ENCODE data around the gene ARCN1. TPM values are rescaled to one million over a fixed set of nuclear protein-coding genes. Genes with fewer than 3 reads are reported as not detected.

Gene ARCN1
- polyA plus RNA-seq, 3 donors, result 152 to 180 (median 176) TPM

DNA sequence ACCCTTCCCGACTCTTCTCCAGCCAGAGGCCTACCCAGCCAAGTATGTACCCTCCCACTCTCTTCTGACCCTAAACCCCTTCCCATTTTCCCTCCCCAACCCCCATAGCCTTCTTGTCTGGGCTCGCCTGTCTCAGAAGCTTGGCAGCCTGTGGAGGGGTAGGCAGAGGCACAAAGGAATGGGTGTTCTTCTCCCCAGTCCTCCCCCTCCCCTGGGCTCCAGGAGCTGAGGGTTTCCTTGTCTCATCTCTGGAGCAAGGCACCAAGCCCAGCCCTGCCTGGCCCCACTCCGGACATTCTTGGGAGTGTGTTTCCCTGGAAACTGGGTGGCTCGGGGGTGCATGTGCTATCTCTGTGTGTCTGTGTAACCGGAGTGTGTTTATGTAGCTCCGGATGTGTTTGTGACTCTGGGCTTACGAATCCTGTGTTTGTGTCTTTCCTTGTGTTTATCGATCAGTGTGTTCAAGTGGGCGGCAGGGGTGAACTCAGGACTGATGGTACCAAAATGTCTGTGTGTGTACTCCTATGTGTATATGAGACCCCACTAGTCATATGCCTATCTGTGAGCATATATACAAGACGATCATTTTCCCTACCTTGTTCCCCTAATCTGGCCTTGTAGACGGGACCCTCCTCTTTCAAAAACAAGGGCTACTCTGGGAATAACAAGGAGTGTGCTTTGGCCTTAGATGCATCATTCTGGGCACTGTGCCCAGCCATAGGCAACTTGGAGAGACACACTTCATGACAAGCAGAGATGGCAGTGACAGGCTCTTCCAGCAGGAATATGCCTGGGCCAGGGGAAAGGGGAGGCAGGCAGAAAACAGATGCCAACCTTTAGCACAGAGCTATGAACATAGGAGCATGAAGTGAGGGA lies 46.1 kb downstream of the ARCN1 start:
- no peak for DNase-seq

GRCh38 chr11:118618991-118619375 lies 46.8 kb downstream of the ARCN1 start:
- DNase-seq, result no peak

DNA sequence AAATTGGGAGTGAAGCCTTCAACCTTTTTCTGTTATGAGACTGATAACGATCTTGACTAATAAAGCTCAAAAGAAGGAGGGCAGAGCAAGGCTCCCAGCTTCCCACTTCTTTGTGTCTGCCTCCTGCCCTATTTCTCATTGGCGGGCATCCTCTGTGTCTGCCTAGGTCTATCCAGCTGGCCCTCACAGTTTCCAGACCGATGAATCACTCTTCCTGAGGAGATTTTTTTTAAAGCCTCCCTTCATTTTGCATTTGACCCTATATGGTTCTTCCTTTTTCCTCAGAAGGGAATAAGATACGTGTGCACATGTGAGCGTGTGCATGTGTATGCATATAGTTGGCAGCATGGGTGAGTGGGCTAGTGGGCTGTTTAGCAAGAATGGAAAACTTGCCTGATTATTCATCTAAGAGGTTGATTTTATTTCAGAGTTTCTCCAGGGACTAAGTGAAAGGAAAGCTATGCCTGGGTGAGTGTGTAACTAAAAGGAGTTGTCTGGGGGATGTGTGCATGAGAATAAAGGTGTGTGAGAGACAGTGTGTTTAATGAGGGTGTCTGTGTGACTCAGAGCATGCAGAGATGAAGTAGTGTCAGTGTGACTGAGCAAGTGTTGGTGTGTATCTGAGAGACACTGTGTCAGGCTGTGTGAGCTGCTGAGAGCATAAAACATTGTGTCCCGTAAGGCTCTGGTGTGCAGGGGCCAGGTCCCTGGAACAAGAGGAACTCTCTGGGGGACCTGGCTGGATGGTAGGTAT lies 47.4 kb downstream of the ARCN1 start:
- no peak for DNase-seq

GRCh38 chr11:118620529-118621070 lies 48.4 kb downstream of the ARCN1 start:
- DNase-seq, result no peak

GRCh38 chr11:118621071-118621783 lies 49.0 kb downstream of the ARCN1 start:
- peak; percentile 84 for DNase-seq

GRCh38 chr11:118621784-118622375 lies 49.7 kb downstream of the ARCN1 start:
- DNase-seq, result no peak

GRCh38 chr11:118622376-118623268 lies 50.4 kb downstream of the ARCN1 start:
- DNase-seq, result no peak

DNA sequence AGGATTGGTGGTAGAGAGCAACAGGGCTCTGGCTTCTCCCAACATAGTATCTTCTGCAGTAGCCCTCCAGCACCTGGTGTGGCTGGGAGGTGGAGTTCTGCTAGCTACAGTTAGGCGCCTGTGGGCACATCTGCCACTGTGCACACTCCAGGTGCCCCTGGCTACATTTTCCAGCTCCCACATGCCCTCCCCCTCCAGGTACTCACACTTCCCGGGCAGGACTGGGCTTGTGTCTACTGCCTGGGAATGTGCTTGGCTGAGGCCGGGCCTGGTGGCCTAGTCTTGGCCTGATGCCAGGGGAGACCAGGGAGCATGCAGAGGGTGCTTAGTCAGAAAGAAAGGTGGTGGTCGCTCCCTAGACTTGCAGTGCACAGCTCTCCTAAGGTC lies 51.1 kb downstream of the ARCN1 start:
- DNase-seq, result no peak

GRCh38 chr11:118625036-118625690 lies 53.0 kb downstream of the ARCN1 start:
- DNase-seq, result no peak

GRCh38 chr11:118625976-118626375 lies 53.8 kb downstream of the ARCN1 start:
- no peak for DNase-seq

DNA sequence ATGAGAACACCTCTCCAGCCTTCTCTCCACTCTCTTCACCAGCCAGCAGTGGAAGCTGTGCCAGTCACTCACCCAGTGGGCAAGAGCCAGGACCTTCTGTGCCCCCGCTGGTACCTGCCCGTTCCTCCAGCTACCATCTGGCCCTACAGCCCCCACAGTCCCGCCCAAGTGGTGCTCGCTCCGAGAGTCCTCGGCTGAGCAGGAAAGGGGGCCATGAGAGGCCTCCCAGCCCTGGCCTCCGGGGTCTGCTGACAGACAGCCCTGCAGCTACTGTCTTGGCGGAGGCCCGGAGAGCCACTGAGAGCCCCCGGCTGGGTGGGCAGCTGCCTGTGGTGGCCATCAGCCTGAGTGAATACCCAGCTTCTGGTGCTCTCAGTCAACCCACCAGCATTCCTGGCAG lies 55.4 kb downstream of the ARCN1 start:
- DNase-seq, result no peak

GRCh38 chr11:118628031-118628430 lies 55.8 kb downstream of the ARCN1 start:
- DNase-seq, result no peak

DNA sequence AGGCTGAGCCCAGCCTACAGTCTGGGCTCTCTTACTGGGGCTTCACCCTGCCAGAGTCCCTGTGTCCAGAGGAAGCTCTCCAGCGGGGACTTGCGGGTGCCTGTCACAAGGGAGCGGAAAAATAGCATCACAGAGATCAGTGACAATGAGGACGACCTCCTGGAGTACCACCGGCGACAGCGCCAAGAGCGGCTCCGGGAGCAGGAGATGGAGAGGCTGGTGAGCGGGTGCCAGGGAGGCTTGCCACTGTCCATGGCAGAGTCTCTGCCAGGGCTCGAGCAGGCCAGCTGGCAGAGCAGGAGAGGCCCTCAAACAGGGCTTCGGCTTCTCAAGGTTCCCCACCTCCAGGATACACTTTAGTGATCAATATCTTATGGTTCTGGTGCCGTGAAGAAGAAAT lies 56.2 kb downstream of the ARCN1 start:
- no peak for DNase-seq

DNA sequence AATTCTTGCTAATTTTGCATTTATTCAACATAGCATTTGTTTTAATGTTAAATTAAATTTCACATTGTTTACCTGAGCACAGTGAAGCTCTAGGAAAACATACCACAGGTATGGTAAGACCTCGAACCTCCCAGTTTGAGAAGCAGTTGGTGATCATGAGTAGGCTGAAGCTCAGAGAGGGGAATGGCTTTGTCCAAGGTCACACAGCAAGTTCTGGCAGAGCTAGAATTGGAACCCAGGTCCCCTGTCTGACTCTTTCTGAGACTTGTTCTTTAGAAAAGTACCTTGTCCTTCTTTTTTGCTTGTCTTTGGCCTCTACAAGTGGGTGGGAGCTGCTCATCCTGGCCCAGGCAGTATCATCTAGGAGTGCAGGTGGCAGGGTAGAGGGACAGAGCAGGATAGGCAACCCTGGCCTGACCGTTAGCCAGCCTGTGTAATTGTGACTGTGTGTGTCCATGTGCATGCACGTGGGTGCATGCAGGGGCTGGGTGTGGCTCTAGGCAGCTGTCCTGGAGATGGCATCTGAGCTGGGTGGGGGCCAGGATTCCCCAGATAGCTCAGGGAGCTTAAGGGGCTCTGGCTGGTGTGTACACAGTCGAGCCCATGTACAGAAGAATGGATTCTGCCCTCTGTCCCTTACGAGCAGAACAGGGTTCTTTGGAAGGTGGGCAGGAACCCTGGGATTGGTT lies 56.8 kb downstream of the ARCN1 start:
- DNase-seq, result no peak

DNA sequence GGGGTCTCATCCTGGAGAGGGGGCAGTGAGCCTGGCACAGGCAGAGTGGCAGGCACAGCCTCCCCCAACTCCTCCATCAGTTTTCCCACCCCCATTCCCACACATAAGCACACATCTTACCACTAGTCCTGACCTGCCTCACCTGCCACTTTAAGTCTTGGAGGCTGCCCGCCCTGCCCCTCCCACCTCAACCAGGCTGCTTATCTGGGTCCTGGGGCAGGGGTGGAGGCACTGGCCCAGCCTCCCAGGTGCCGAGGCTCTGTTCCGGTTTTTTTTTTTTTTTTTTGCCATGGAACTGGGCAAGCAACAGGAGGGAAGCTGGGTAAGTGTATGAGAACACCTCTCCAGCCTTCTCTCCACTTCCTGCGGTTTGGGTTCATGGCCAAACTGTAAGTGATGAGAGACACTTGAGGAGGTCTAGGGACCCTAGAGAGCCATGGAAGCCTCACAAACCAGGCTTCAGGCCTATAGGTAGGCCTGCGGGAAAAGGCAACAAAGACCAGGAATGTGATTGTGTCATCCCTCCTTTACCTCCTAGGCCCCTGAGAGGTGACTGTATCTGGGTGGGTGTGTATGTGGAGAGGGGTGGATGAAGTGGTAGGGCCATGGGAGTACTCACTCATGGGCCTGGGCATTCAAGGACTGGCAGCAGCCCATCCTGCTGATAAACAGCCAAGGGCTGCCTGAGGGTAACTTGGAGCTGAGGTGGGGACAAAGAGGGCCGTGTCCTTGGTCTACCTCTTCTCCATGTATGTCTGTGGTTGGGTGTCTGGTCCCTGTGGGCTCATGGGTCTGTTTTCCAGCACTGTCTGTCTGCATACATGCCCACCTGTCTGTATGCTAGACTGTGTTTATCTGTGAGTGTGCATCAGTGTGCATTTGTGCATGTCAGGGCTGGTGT lies 57.8 kb downstream of the ARCN1 start:
- no peak for DNase-seq

GRCh38 chr11:118631142-118631909 lies 59.1 kb downstream of the ARCN1 start:
- DNase-seq, result no peak

GRCh38 chr11:118632577-118633318 lies 60.5 kb downstream of the ARCN1 start:
- DNase-seq, result no peak
